ENCODE results near the gene C22orf42.
"Not testable (repeated sequence)": the region's sequence is repeated elsewhere in the genome, so short reads cannot be mapped to it uniquely, and the experiment has no call there.

The C22orf42 gene

GRCh38 chr22:32142600-32142999 is 16.5 kb downstream of the C22orf42 start:
- TF ChIP-seq CTCF (IDR thresholded peaks at IDR 0.05; ENCODE audit: low read depth, low read length) (no peak), EZH2phosphoT487 (IDR thresholded peaks at IDR 0.05; ENCODE audit: low read depth) (no peak)

GRCh38 chr22:32140688-32141087 is 18.4 kb downstream of the C22orf42 start:
- not testable (repeated sequence) for H4K20me1 ChIP-seq (ENCODE audit: insufficient read depth, low read length); H3K36me3 ChIP-seq (replicated peaks; ENCODE audit: low read depth, low read length); H3K79me2 ChIP-seq (ENCODE audit: low read length); H3K9me3 ChIP-seq (ENCODE audit: insufficient read depth, low read length); H3K27me3 ChIP-seq (ENCODE audit: low read depth, low read length); H2AFZ ChIP-seq (ENCODE audit: low read depth, low read length); H3K4me3 ChIP-seq (ENCODE audit: low read length); H3K9ac ChIP-seq (ENCODE audit: low read length); H3K27ac ChIP-seq (ENCODE audit: low read length)
- TF ChIP-seq CTCF (IDR thresholded peaks at IDR 0.05; ENCODE audit: low read depth, low read length) = peak; percentile 52
- H3K4me2 ChIP-seq (ENCODE audit: low read length) = 0 out of 2 replicates have a peak overlapping the region, but pooled peaks have one; percentile 23
- H3K4me1 ChIP-seq (ENCODE audit: low read length) = peaks cover 19% of the 10 kb centered on the region

More at GRCh38 chr22:32142600-32142999, 16.5 kb downstream of the C22orf42 start:
- no peaks in the 10 kb centered on the region for H4K20me1 ChIP-seq (ENCODE audit: insufficient read depth, low read length)
- H3K9ac ChIP-seq (ENCODE audit: low read length) = no peak overlapping the region
- H3K79me2 ChIP-seq (ENCODE audit: low read length) = no peaks in the 10 kb centered on the region
- no peak overlapping the region for H2AFZ ChIP-seq (ENCODE audit: low read depth, low read length)
- peaks cover 16% of the 10 kb centered on the region for H3K4me1 ChIP-seq (ENCODE audit: low read length)
- H3K4me2 ChIP-seq (ENCODE audit: low read length) = no peak overlapping the region
- H3K27ac ChIP-seq (ENCODE audit: low read length) = no peak overlapping the region
- no peaks in the 10 kb centered on the region for H3K36me3 ChIP-seq (replicated peaks; ENCODE audit: low read depth, low read length)
- H3K4me3 ChIP-seq (ENCODE audit: low read length) = no peak overlapping the region
- 0 out of 2 replicates have a peak, but pooled peaks cover 8% of the 10 kb centered on the region for H3K27me3 ChIP-seq (ENCODE audit: low read depth, low read length)
- no peaks in the 10 kb centered on the region for H3K9me3 ChIP-seq (ENCODE audit: insufficient read depth, low read length)

- not testable (repeated sequence) for H3K27me3 ChIP-seq (ENCODE audit: low read depth, low read length); H3K4me1 ChIP-seq (ENCODE audit: low read length); H3K36me3 ChIP-seq (replicated peaks; ENCODE audit: low read depth, low read length); H3K79me2 ChIP-seq (ENCODE audit: low read length); H3K27ac ChIP-seq (ENCODE audit: low read length); H3K9me3 ChIP-seq (ENCODE audit: insufficient read depth, low read length); H4K20me1 ChIP-seq (ENCODE audit: insufficient read depth, low read length)
- 0 out of 2 replicates have a peak overlapping the region, but pooled peaks have one; percentile 99 for H2AFZ ChIP-seq (ENCODE audit: low read depth, low read length)
- peak overlapping the region; percentile 67 for H3K9ac ChIP-seq (ENCODE audit: low read length)
- H3K4me3 ChIP-seq (ENCODE audit: low read length) = peak overlapping the region; percentile 78
- peak overlapping the region; percentile 90 for H3K4me2 ChIP-seq (ENCODE audit: low read length)
These were observed 20.5 kb downstream of the C22orf42 start for GRCh38 chr22:32138576-32138975.

DNA sequence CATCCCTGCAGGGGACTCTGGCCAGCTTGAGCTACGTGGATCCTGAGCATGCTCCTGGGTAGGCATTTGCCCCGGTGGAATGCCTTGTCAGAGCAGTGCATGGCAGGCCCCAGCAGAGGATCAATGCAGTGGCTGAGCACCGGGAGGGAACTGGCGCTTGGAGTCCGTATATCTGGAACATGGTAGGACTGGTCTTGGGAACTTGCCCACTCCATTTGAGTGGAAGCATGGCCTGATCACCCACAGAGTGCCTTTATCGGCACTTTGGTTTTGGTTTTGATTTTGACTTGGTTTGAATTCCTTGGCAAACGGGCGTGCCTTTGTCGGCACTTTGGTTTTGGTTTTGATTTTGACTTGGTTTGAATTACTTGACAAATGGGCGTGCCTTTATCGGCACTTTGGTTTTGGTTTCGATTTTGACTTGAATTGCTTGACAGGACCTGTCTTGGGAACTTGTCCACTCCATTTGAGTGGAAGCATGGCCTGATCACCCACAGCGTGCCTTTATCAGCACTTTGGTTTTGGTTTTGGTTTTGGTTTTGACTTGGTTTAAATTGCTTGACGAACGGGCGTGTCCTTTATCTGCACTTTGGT is 21.3 kb downstream of the C22orf42 start:
- H3K4me1 ChIP-seq (ENCODE audit: low read length); H3K27me3 ChIP-seq (ENCODE audit: low read depth, low read length); H3K79me2 ChIP-seq (ENCODE audit: low read length); H3K36me3 ChIP-seq (replicated peaks; ENCODE audit: low read depth, low read length); H4K20me1 ChIP-seq (ENCODE audit: insufficient read depth, low read length); H3K9me3 ChIP-seq (ENCODE audit: insufficient read depth, low read length): not testable (repeated sequence)
- peak overlapping the region; percentile 67 for H3K9ac ChIP-seq (ENCODE audit: low read length)
- H3K27ac ChIP-seq (ENCODE audit: low read length) = peak overlapping the region; percentile 38
- H3K4me2 ChIP-seq (ENCODE audit: low read length) = peak overlapping the region; percentile 90
- peak overlapping the region; percentile 99 for H2AFZ ChIP-seq (ENCODE audit: low read depth, low read length)
- H3K4me3 ChIP-seq (ENCODE audit: low read length) = peak overlapping the region; percentile 78

- not testable (repeated sequence) for H3K9me3 ChIP-seq (ENCODE audit: insufficient read depth, low read length); H3K4me1 ChIP-seq (ENCODE audit: low read length); H3K79me2 ChIP-seq (ENCODE audit: low read length); H3K36me3 ChIP-seq (replicated peaks; ENCODE audit: low read depth, low read length); H4K20me1 ChIP-seq (ENCODE audit: insufficient read depth, low read length); H3K27me3 ChIP-seq (ENCODE audit: low read depth, low read length); H3K9ac ChIP-seq (ENCODE audit: low read length); H3K4me3 ChIP-seq (ENCODE audit: low read length); H3K27ac ChIP-seq (ENCODE audit: low read length)
- Histone ChIP-seq H2AFZ (ENCODE audit: low read depth, low read length) (0 out of 2 replicates have a peak overlapping the region, but pooled peaks have one; percentile 99), H3K4me2 (ENCODE audit: low read length) (peak overlapping the region; percentile 90; the same call in 1 of the 2 replicates)
These were observed 22.2 kb downstream of the C22orf42 start for GRCh38 chr22:32136881-32137280.

DNA sequence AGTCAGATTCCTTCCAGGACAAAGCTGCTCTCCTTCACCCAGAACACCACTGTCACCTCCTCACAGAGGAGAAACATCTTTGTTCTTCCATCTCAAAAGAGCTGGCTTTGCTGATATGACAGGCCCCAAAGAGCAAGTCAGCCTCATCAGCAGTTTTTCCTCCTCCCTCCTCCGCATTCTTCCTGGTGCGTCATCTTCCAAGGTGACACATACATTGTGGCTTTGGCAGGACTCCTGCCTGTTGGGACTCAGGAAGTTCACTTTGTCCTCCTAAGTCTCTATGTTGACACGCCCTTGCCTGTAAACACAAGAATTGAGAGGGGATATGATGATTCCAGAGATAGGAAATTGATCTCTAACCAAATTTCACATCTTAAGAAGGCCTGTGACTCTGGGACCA is 23.1 kb downstream of the C22orf42 start:
- not testable (repeated sequence) for H3K27ac ChIP-seq (ENCODE audit: low read length); H3K4me2 ChIP-seq (ENCODE audit: low read length); H3K9ac ChIP-seq (ENCODE audit: low read length)

GRCh38 chr22:32134796-32135195 is 24.3 kb downstream of the C22orf42 start:
- not testable (repeated sequence) for H3K27ac ChIP-seq (ENCODE audit: low read length); H3K9me3 ChIP-seq (ENCODE audit: insufficient read depth, low read length); H3K4me3 ChIP-seq (ENCODE audit: low read length); H4K20me1 ChIP-seq (ENCODE audit: insufficient read depth, low read length); H3K9ac ChIP-seq (ENCODE audit: low read length); H2AFZ ChIP-seq (ENCODE audit: low read depth, low read length); H3K79me2 ChIP-seq (ENCODE audit: low read length); H3K27me3 ChIP-seq (ENCODE audit: low read depth, low read length); H3K4me2 ChIP-seq (ENCODE audit: low read length); H3K36me3 ChIP-seq (replicated peaks; ENCODE audit: low read depth, low read length); H3K4me1 ChIP-seq (ENCODE audit: low read length)

More for the DNA sequence above, 23.1 kb downstream of the C22orf42 start:
- not testable (repeated sequence) for H2AFZ ChIP-seq (ENCODE audit: low read depth, low read length); H3K4me1 ChIP-seq (ENCODE audit: low read length); H3K27me3 ChIP-seq (ENCODE audit: low read depth, low read length); H3K4me3 ChIP-seq (ENCODE audit: low read length); H4K20me1 ChIP-seq (ENCODE audit: insufficient read depth, low read length); H3K36me3 ChIP-seq (replicated peaks; ENCODE audit: low read depth, low read length); H3K79me2 ChIP-seq (ENCODE audit: low read length); H3K9me3 ChIP-seq (ENCODE audit: insufficient read depth, low read length)

Data from OCI-LY3 (cell line).